ENCODE results near the gene HLTF.
A peak's percentile ranks its signal among the peaks of the same experiment; 100 is the strongest.

Gene HLTF

GRCh38 chr3:149085828-149086231, 503 bp downstream of the HLTF start:
- no peak for DNase-seq (ENCODE audit: low read depth in 2 of 2)

- DNase-seq (ENCODE audit: low read depth in 2 of 2): no peak
Observed at GRCh38 chr3:149081772-149082171, 4.6 kb downstream of the HLTF start.

- no peak for DNase-seq (ENCODE audit: low read depth in 2 of 2)
Observed at GRCh38 chr3:149080699-149081091, 5.6 kb downstream of the HLTF start.

- DNase-seq (ENCODE audit: low read depth in 2 of 2): no peak
Observed at GRCh38 chr3:149080011-149080698, 6.2 kb downstream of the HLTF start.

- no peak for DNase-seq (ENCODE audit: low read depth in 2 of 2)
Observed at GRCh38 chr3:149077628-149078027, 8.7 kb downstream of the HLTF start.

GRCh38 chr3:149067883-149068282, 18.4 kb downstream of the HLTF start:
- DNase-seq (ENCODE audit: low read depth in 2 of 2): no peak

- no peak for DNase-seq (ENCODE audit: low read depth in 2 of 2)
Observed at GRCh38 chr3:149061776-149062175, 24.6 kb downstream of the HLTF start.

GRCh38 chr3:149058602-149059001, 27.7 kb downstream of the HLTF start:
- DNase-seq (ENCODE audit: low read depth in 2 of 2): no peak

GRCh38 chr3:149058198-149058597, 28.1 kb downstream of the HLTF start:
- DNase-seq (ENCODE audit: low read depth in 2 of 2): no peak

- no peak for DNase-seq (ENCODE audit: low read depth in 2 of 2)
Observed at GRCh38 chr3:149055575-149055974, 30.8 kb downstream of the HLTF start.

GRCh38 chr3:149044339-149045083, 41.8 kb downstream of the HLTF start:
- DNase-seq (ENCODE audit: low read depth in 2 of 2): no peak

- no peak for DNase-seq (ENCODE audit: low read depth in 2 of 2)
Observed at GRCh38 chr3:149042789-149043386, 43.4 kb downstream of the HLTF start.

GRCh38 chr3:149038322-149038721, 48.0 kb downstream of the HLTF start:
- no peak for DNase-seq (ENCODE audit: low read depth in 2 of 2)

GRCh38 chr3:149037684-149038083, 48.6 kb downstream of the HLTF start:
- DNase-seq (ENCODE audit: low read depth in 2 of 2): no peak

- DNase-seq (ENCODE audit: low read depth in 2 of 2): no peak
Observed at GRCh38 chr3:149031096-149031495, 55.2 kb downstream of the HLTF start.

- no peak for DNase-seq (ENCODE audit: low read depth in 2 of 2)
Observed at GRCh38 chr3:149026718-149027117, 59.6 kb downstream of the HLTF start.

GRCh38 chr3:149023951-149024350, 62.4 kb downstream of the HLTF start:
- no peak for DNase-seq (ENCODE audit: low read depth in 2 of 2)

- no peak for DNase-seq (ENCODE audit: low read depth in 2 of 2)
Observed at GRCh38 chr3:149021830-149022229, 64.5 kb downstream of the HLTF start.

GRCh38 chr3:149020839-149021252, 65.5 kb downstream of the HLTF start:
- DNase-seq (ENCODE audit: low read depth in 2 of 2): peak in 1 of 2 donors; percentile 7

- no peak for DNase-seq (ENCODE audit: low read depth in 2 of 2)
Observed at GRCh38 chr3:149020196-149020838, 66.0 kb downstream of the HLTF start.

GRCh38 chr3:149019580-149019979, 66.8 kb downstream of the HLTF start:
- DNase-seq (ENCODE audit: low read depth in 2 of 2): no peak

- DNase-seq (ENCODE audit: low read depth in 2 of 2): no peak
Observed at GRCh38 chr3:149018247-149018646, 68.1 kb downstream of the HLTF start.

All from stimulated activated CD4-positive, alpha-beta T cell treated with anti-CD3 and anti-CD28 coated beads, Interleukin-15, amount 100 ng/mL, for 48 hours (primary cell).